ENCODE results near the gene HIRIP3.
"Not testable (repeated sequence)": the region's sequence is repeated elsewhere in the genome, so short reads cannot be mapped to it uniquely, and the experiment has no call there.

HIRIP3 gene

DNA sequence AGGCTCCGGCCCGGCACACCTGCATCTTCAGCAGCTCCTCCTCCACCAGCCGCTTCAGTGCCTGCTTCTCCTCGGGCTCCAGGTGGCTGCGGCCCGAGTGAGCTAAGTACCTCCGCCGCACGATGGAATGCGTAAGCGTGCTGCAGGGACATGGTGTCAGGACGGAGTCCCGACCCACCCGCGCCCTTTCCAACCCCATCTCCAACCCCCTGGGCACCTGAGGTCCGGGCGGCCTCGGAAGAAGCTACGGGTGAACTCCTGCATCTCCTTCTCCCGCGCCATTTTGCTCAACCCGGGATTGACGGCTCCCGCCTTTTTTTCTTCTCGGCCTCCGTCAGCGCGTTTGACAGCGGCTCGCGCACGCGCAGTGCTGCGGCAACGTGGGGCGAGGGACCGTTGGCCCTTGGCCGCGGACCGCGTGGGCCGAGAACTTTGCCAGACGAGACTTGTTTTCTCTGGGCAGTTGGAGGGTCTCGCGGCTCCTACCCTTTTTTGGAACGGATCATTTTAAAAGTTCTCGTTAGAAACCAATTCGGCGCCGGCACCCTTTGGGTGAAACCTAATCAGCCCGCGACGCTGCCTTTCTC, at the start of gene HIRIP3:
HIRIP3 (minus strand) TSS at position 294 of the 587 bp plus-strand sequence; CDS start at position 282, 12 bp downstream.
- DNase-seq: peak; percentile 96

- DNase-seq: peak; percentile 82
Observed at GRCh38 chr16:30041841-30042240, 46.4 kb upstream of the HIRIP3 start.

GRCh38 chr16:30040690-30041089, 45.3 kb upstream of the HIRIP3 start:
- DNase-seq: not testable (repeated sequence)

DNA sequence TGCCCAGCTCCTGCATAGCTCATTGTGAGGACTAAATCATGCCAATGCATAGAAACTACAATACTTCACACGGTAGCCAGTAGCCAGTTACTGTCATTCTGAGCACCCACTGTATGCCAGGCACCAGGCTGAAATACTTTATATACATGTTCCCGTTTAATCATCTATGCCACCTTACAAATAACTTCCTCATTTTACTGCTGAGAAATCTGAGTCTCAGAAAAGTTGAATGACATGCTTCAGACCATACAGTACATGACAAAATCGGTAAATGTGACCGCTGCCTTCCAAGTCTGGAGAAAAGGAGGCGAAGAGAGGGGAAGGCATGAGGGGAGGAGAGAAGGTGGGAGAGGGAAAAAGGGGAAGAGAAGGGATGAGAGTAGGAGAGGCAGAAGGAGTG, 44.8 kb upstream of the HIRIP3 start:
- peak; percentile 71 for DNase-seq

GRCh38 chr16:30033270-30033669, 37.9 kb upstream of the HIRIP3 start:
- no peak for DNase-seq

GRCh38 chr16:30032083-30032819, 36.8 kb upstream of the HIRIP3 start:
- DNase-seq: peak; percentile 86

DNA sequence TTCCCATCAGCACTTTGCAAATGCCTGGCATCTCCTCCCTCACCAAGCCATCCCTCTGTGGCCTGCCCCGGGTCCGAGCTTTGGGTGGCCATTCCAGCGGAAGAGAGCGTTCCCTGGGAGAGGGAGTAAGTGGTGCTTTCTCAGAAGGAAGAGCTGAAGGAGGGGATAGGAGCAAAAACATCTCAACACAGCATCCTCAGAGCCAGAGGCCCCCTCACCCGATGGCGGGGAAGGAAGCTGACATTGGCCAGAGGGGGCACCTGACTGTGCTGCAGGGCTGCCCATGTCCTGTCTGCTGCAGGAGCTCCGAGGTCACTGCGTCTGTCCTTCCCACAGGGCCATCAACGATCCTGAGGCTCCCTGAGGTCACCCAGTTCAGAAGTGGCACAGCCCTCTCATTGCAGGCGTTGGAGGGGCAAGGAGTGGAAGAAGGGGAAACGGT, 36.1 kb upstream of the HIRIP3 start:
- no peak for DNase-seq

DNA sequence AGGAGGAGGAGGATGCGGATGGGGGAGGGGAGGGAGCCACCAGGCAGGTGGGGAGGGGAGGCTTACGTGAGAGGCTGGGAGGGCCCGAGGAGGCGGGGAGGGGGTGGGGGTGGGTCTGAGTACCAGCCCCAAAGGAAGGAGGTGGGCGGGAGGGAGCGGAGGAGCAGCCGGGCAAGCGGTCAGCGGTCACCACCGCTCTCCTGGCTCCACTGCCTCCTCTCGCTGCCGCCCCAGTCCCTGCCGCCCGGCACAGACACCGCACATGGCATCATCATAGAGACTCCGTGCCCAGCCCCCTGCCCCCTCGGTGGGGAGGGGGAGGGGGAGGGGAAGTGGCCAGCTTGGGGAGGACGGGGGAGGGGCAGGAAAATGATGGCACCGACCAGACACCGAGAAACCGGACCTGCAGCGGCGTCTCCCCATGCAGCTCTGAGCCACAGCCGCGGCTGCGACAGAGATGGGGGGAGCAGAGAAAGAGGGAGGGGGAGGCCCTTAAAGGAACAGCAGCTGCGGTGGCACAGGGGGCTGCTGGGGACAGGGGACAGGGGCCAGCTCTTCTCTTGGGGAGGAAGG, 35.5 kb upstream of the HIRIP3 start, which contains the start of gene TLCD3B:
TLCD3B (minus strand) TSS at position 431 of the 573 bp plus-strand sequence. CDS start 744 bp downstream, outside the sequence.
- no peak for DNase-seq

GRCh38 chr16:30030011-30030685, 34.7 kb upstream of the HIRIP3 start:
- DNase-seq: no peak

- DNase-seq: peak; percentile 66
Observed at GRCh38 chr16:30028438-30029076, 33.1 kb upstream of the HIRIP3 start.

DNA sequence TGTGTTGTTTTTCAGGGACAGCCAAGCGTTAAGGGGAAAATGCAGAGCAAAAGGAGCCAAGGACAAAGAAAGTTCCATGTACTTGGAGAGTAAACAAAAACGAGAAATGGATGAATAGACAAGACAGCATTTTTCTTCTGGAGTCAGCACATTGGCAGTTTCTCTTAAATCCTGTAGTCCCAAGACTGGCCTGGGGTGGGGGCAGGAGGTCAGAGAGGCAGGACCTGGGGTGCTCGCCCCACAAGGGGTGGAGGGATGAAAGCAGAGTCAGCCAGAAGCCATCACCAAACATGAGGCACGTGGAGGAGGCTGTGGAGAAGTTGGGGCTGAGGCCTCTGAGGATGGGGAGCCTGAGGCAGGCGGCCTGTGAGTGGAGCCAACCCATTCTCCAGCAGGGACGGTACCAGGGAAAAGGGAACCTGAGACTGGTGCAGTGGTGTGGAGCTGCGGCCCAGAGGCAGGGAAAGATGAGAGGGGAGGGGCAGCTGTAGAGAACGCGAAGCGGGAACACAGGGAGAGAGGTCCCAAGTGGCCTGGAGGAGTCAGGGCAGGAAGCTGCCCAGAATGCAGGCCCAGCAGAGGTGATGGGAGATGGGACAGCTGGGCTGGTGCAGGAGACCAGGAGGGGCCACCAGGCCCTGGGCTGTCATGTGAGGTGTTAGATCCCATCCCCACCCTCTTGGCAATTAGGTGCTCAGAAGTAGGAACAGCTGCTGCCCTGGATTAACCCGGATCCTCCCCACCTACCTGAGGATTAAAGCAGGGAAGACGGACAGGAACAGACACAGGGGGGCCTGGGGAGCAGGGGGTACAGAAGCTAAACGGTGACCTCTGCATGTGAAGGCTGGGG, 32.4 kb upstream of the HIRIP3 start:
- DNase-seq: no peak

DNA sequence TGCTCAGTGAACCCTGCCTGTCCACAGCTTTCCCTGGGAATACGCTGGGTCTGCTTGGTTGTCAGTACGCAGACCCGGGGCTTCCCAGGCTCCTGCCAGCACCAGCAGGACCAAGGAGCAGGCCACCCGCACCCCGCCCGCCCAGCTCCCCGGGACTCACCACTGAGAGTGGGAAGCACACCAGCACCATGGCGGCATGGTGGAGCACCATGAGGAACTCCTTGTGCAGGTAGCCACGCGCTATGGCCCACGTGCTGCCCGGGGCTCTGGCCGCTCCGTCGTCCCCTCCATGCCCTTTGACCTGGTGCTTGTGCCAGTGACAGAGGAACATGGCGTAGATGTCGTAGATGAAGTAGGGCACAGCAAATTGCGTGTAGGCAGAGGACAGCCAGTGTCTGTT, 31.0 kb upstream of the HIRIP3 start:
- DNase-seq: no peak

DNA sequence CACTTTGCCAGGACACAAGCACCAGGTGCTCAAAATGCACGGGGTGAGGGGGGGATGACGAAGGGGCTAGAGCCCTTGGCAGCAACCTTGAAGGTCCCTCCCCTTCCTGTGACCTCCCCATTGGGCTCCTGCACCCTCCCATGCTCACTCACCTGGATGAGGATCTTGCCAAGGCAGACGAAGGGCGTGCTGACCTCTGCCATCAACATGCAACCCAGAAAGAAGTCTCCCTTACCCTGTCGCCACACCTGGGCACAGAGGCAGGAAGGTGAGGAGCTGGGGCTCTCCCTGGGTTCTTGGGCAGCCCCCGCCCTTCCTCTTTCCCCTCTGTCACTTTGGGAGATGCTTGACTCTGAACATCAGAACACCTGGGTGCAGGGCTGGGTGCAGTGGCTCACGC, 30.2 kb upstream of the HIRIP3 start:
- no peak for DNase-seq

- DNase-seq: no peak
Observed at GRCh38 chr16:30025156-30025555, 29.7 kb upstream of the HIRIP3 start.

GRCh38 chr16:30024451-30024850, 29.0 kb upstream of the HIRIP3 start:
- no peak for DNase-seq

- no peak for DNase-seq
Observed at GRCh38 chr16:30023586-30023985, 28.2 kb upstream of the HIRIP3 start.

- DNase-seq: no peak
Observed at GRCh38 chr16:30022887-30023286, 27.5 kb upstream of the HIRIP3 start, which contains the start of gene C16orf92. Gene C16orf92 (plus strand): TSS chr16:30023198. CDS start chr16:30023341, 143 bp downstream.

DNA sequence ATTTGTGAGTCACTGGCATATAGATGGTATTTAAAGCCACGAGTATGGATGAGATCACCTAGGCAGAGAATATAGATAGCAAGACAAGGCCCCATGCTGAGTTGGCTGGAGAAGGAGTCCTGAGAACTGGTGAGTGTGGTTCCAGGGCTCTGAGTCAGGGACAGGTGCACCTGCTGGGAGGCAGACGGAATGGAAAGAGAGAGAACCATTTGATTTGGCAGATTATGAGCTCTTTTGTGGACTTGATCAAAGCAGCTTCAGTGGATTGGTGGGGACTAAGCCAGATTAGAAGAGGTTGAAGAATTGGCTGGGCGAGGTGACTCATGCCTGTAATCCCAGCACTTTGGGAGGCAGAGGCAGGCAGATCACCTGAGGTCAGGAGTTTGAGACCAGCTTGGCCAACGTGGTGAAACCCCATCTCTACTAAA, 23.3 kb upstream of the HIRIP3 start:
- no peak for DNase-seq

GRCh38 chr16:30017937-30018336, 22.5 kb upstream of the HIRIP3 start:
- not testable (repeated sequence) for DNase-seq

- DNase-seq: no peak
Observed at GRCh38 chr16:30017277-30017656, 21.9 kb upstream of the HIRIP3 start.

DNA sequence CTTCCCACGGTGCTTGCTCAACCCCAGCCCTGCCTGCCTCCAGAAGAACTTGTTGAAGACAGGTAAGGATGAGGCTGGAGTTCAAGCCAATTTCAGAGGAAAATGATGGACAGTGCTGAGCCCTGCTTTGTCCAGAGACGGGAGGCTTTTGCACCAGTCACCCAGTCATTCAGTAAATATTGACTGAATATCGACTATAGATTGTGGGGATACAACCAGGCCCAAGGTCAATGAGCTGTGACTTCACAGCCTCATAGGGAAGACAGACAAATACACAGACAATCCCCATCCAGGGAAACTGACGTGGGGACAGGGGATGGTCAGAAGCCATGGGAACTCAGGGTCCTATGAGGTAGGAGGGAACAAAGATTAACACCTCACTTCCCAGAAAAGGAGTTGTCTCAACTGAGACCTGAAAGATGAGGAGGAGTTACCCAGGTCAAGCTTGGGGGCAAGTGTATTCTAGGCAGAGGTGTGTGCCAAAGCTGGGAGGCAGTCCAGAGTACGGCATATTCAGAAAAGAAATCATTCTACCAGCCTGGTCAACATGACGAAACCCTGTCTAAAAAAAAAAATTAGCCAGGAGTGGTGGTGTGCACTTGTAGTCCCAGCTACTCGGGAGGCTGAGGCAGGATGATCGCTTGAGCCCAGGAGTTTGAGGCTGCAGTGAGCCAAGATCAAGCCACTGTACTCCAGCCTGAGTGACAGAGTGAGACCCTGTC, 21.3 kb upstream of the HIRIP3 start:
- no peak for DNase-seq

Data from hematopoietic multipotent progenitor cell treated with erythropoietin and hydrocortisone succinate and interleukin-3 and kit ligand, for 4 days (in vitro differentiated cells).